Vagina (tissue), 2 donors: ENCODE results near the gene ASB10.

Experiments used
- CTCF ChIP-seq, 3 experiments: fragments of 450-650 bp in 2 of 3; fragments of 200-600 bp in 1 of 3; sonication (generic) in 1 of 3; IDR thresholded peaks; one replicate each; pipeline ENCODE4 v1.5.1; 2017 to 2019; ENCODE audit warnings: antibody characterized with exemption in 3 of 3, mild to moderate bottlenecking in 2 of 3, moderate library complexity in 2 of 3
- POLR2A ChIP-seq, 2 donors: fragments of 450-650 bp; IDR thresholded peaks; one replicate each; pipeline ENCODE4 v1.6.1; 2017; ENCODE audit warnings: antibody characterized with exemption in 2 of 2, mild to moderate bottlenecking in 2 of 2, moderate library complexity in 2 of 2

DNA sequence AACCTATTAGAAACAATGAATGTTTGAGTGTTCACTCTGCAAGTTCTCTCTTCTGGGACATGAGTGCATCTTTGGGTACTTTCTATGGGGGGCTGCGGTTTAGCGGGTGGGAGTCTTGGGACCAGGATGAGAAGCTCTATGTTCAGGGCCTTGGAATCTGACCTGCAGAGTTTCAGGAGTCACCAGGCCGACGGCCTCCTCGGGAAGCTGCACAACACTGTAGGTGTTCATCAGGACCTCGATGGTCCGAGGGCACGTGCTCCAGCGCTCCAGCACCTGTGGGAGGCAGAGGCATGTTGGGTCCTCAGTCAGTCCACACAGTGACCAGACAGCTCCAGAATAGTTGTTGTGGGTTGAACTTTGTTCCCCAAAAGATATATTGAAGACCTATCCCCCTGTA is 10.6 kb downstream of the ASB10 start:
- no peak for TF ChIP-seq CTCF (IDR thresholded peaks at IDR 0.05)
- no peak for TF ChIP-seq POLR2A (IDR thresholded peaks at IDR 0.05)
